ENCODE results near the gene YTHDF1. TPM values are rescaled to one million over a fixed set of nuclear protein-coding genes. Genes with fewer than 3 reads are reported as not detected.

Gene YTHDF1
- total RNA-seq, 1 donor from 2014 or later, result 41.3 TPM

DNA sequence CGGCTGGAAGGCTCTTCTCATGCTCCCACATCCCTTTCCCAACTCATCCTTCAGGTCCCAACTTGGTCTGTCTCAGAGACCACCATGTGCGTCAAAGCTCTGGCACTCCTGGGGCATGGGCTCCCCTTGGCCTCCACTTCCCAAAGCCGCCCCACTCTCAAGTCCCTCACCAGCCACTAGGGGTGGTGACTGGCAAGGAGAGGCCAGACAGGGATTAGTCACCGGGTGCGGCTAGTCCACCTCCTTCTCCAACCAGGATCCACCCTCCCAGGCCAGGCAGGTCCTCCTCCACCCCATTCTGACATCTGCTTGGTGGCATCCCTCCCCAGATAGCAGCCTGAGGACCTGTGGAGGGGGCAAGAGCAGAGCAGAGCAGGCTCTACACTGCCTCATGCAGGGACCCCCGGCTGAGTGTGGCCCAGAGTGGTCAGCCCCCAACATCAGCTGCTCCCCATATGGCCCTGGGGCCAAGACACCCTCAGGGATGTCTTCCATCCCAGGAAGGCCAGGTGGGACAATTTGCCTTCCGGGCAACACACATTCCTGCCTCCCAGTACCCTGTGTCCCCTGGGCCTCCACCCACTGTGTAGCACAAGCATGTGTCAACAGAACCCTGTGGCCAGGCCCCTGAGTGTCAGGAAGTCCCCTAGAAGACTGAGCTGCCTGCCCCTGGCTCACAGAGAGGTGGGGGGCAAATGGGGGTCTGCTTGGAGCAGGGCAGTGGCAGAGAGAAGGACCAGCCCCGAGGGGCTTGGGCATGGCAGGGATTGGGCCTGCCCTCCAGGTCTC, 29.2 kb downstream of the YTHDF1 start:
- intact Hi-C loops (cut with micrococcal nuclease), result no loop called here

DNA sequence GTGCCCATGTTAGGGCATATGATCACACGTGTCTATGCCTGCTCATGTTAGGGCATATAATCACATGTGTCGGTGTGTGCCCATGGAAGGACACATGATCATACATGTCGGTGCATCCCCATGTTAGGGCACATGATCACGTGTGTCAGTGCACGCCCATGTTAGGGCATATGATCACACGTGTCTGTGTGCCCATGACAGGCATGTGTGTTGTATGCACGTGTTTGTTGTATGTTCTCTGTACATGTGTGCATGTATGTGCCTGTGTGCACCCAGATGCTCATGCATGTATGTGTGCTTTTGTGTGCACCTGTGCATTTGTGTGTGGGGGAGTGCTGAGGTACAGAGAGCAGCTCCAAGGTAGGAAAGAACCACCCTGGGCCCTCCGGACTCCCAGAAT, 29.8 kb downstream of the YTHDF1 start:
- intact Hi-C loops (cut with micrococcal nuclease), result no loop called here

- intact Hi-C loops (cut with micrococcal nuclease), result no loop called here
These were observed 30.6 kb downstream of the YTHDF1 start for GRCh38 chr20:63185215-63185796.

DNA sequence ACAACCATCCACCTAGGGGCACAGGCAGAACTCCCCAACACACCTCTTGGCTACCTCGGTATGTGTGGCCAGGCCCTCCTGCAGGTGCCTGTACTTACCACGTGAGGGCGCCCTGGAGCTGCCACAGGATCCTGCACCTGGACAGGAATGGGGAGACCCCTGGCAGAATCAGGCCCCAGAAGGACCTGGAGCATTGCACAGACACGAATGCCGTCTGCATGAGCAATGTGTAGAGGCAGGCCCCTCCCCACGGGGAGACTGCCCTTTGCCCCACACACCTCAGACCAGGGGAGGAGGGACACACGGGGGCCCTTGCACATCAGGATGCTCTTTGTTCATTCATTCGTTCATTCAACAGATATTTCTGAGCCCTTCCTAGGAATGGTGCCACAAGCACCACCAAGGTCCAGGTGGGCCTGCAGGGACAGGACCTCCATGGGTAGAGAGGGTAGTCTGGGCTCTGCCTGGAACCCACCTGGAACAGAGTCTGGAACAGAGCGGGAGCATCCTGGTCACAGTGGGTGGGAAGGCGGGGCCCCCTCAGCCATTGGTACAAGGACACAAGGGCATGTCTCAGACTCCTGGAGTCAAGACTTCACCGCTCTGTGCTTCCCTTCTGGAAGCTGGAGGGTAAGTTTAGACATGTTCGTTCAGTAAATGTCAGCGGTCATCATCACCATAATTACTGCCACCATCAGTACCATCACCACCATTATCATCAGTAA, 32.3 kb downstream of the YTHDF1 start:
- intact Hi-C loops (cut with micrococcal nuclease), result loop anchor here (2.0 kb wide), 1 partner anchor 185 kb away; no protein-coding TSS in a partner anchor

DNA sequence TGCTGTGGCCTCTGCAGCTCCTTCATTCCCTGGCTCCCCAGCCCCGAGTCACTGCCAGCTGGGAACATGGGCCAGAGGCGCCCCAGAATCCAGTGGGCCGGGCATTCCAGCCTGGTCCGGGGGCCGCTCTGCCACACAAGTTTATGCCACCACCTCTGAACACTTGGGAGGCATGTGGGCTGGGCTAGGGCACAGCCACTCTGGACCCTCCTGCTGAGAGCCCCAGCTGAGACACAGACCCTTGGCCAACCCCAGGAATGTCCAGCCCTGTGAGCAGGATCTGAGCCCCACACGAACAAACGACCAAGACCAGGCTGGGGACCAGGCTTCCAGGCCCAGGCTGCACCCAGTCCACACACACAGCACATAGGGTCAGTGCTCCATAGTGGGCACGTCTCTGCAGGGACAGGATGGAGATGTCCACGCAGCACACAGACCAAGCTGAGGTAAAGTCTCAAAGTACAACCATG, 33.0 kb downstream of the YTHDF1 start:
- intact Hi-C loops (cut with micrococcal nuclease), result loop anchor here (2.0 kb wide), 1 partner anchor 184 kb away; no protein-coding TSS in a partner anchor

DNA sequence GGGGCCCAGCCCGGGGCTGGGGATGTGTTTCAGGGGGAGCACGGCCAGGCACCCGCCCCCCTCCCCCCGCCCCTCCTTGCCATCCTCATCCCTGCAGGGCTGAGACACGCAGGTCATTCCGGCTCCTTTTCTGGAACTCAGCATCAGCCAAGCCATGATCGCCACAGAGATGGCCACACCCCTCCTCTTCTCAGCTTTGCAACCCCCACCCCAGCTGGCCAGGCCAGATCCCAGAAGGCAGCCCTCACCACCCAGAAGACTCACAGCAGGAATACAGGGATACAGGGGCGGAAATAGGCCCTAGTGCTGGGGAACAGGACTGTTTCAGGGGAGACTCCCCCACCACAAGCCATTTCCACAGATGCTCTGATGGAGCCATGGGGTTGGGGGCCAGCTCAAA, 33.5 kb downstream of the YTHDF1 start:
- intact Hi-C loops (cut with micrococcal nuclease), result loop anchor here (2.0 kb wide), 1 partner anchor 184 kb away; no protein-coding TSS in a partner anchor

GRCh38 chr20:63181226-63181625, 34.7 kb downstream of the YTHDF1 start:
- intact Hi-C loops (cut with micrococcal nuclease), result no loop called here

DNA sequence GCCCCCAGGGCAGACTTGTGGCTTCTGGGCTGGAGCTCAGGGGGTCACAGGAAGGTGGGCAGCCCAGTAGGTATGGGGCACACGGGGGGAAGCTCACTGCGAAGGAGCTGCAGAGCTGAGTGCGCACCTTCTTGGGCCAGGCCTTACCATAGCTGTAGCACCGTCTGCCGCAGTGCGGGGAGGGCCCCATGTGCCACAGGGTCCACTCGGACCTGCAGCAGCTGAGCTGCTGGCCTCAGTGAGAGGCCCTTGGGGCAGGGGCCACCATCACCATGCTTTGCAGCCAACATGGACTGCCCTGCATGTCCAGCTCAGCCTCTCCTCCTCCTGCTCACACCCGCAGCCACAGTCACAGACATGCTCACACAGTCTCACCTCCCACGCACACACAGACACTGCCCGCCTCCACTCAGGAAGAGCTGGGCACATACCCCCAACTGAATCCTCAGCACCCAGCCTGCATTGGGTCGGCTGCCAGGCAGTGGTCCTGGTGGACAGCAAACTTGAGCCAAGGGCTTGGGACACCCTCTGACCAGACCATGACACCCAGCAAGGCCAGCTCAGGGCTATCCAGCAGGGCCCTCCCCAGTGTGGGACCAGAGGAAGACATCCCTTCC, 35.3 kb downstream of the YTHDF1 start:
- intact Hi-C loops (cut with micrococcal nuclease), result no loop called here

- intact Hi-C loops (cut with micrococcal nuclease), result loop anchor here (2.0 to 5.0 kb wide), 2 partner anchors 123 to 175 kb away; no protein-coding TSS in a partner anchor
These were observed 36.0 kb downstream of the YTHDF1 start for GRCh38 chr20:63179687-63180568.

DNA sequence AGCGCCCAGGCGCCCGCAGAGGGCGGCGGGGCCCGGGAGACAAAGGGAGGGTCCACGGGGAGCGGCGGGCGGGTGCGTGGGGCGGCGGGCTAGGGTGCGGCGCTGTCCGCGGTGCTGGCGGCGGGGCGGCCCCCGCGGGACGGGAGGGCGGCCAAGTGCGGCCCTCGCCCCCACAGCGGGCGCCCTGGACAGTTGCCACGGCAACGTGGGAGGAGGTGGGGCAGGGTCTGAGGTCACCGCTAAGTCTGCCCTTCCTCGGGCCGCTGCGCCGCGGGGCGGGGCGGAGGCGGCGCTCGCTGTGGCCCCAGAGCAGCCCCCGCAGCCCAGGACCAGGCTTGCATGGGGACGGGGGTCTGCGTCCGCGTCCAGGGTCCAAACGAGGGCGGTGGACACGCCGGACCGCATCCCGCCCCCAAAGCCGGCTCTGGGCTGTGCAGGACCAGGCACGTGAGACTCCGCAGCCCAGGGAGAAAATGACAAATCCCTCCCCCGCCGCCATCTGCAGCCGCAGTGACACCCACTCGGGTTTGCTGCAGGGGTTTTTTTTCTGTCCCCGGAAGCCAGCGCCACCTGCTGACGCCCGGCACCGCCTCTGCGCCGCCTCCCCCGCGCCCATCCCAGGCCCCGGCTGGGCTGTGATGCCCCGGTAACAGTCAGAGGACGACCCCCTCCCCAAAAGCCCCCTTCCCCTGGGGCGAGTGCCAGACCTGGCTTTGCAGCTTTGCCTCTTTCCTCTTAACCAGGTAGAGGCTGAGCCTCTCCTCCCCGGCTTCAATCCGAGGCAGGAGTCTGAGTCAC, 36.8 kb downstream of the YTHDF1 start:
- intact Hi-C loops (cut with micrococcal nuclease), result loop anchor here (2.0 to 5.0 kb wide), 2 partner anchors 122 to 174 kb away; no protein-coding TSS in a partner anchor

GRCh38 chr20:63178446-63178820, 37.5 kb downstream of the YTHDF1 start:
- intact Hi-C loops (cut with micrococcal nuclease), result loop anchor here (2.0 to 5.0 kb wide), 2 partner anchors 121 to 174 kb away; no protein-coding TSS in a partner anchor

DNA sequence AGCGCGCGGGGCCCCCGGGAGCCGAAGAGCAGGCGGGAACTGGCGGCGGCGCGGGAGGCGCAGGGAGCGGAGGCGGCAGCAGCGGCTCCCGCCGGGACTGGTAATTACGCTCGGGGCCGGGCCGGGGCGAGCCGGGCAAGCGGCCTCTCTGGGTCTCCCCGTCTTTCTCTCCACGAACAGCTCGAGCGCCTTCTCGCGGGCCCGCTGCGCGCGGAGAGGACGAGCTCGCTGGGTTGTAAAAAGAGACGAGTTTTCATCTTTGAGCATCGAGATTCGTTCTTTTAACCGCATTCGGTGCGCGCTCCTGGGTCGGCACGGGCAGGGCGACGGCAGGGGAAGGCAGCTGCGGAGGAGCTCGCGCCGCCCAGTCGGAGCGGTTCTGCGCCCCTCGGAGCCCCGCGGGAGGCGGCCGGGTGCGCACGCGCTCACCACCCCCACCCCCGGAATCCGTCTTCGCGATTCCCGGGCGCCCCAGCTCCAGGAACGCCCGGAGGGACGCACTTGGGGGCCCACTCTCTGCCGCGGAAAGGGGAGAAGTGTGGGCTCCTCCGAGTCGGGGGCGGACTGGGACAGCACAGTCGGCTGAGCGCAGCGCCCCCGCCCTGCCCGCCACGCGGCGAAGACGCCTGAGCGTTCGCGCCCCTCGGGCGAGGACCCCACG, 38.0 kb downstream of the YTHDF1 start:
- intact Hi-C loops (cut with micrococcal nuclease), result loop anchor here (2.0 to 5.0 kb wide), 2 partner anchors 121 to 173 kb away; no protein-coding TSS in a partner anchor

DNA sequence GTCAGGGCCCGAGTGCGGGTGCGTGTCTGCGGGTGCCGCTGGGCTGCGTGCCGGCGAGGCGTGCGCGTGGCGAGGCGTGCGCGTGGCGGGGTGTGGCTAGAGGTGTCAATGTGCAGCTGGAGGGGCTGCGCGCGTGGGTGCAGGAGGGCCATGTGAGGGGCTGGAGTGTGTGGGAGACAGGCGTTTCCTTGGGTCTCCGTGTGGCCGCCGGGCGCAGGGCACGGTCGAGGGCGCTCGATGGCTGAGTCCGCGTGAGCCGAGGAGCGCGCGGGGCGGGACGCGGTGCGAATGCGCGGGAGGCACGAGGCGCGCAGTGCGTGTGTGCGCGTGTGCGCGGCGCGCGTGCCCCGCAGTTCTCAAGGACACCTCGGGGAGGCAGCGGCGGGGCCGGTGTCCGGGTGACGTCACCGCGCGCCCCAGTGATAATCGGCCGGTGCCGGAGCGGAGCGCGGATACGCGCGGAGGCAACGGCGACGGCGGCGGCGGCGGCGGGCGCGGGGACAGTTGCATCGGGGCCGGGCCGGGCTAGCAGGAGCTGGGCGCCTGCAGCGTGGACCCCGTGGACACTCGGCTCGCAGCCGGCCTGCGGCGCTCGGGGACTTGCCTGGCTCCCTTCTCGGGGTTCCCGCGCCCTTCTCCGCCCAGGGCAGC, 38.7 kb downstream of the YTHDF1 start:
- intact Hi-C loops (cut with micrococcal nuclease), result loop anchor here (5.0 kb wide), 1 partner anchor 120 kb away; no protein-coding TSS in a partner anchor

DNA sequence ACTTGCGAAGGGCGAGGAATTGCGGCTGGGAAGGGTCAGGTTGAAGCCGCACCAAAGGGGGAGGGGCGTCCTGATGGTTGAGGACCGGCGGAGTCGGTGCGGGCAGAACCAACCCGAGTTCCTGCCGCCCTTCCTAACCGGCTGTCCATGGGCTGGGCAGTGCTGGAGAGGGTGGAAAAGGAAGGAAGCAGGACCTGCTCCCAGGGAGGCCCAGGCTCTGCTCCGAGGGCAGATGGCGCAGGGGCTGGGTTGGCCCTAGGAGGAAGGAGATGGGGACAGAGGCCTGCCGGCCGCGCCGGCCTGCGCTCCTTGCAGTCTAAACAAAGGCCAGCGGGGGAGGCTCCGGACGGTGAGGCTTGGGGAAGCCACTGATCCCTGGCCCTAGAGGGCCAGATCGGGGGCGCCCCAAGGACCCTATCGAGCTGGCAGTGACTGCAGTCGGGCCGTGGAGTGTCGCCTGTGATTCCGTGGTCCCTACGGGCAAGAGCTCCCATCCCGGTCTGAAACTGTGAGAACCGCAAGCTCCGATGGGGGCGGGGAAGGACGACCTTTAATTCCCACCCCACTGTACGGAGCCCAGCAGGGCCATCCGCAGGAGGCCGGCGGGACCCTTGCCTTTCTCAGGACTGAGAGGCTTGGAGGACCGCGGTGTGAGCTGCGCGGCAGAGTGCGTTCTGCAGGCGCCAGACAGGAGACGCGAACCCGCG, 39.4 kb downstream of the YTHDF1 start:
- intact Hi-C loops (cut with micrococcal nuclease), result loop anchor here (5.0 kb wide), 1 partner anchor 119 kb away; no protein-coding TSS in a partner anchor

GRCh38 chr20:63176034-63176426, 39.9 kb downstream of the YTHDF1 start:
- intact Hi-C loops (cut with micrococcal nuclease), result loop anchor here (5.0 kb wide), 1 partner anchor 119 kb away; no protein-coding TSS in a partner anchor

- intact Hi-C loops (cut with micrococcal nuclease), result loop anchor here (5.0 kb wide), 1 partner anchor 118 kb away; no protein-coding TSS in a partner anchor
These were observed 40.7 kb downstream of the YTHDF1 start for GRCh38 chr20:63175038-63175895.

All from T-helper 1 cell treated with Interleukin-12 subunit alpha and Interleukin-12 subunit beta and Interleukin-4 antibody, amounts not matched to agents 30 ng/mL and 1 ng/mL, for 36 hours (primary cell).